Peyer's patch (tissue), 4 donors: ENCODE results near the gene C1GALT1C1.

ENCODE experiments used
- CTCF ChIP-seq, 6 experiments: fragments of 450-650 bp in 4 of 6; fragments of 200-600 bp in 2 of 6; sonication (generic) in 1 of 6; IDR thresholded peaks; one replicate each; pipeline ENCODE4 v1.5.1; 2017 to 2019; ENCODE audit warnings: antibody characterized with exemption in 6 of 6, mild to moderate bottlenecking in 3 of 6, moderate library complexity in 1 of 6
- POLR2A ChIP-seq, 2 donors: fragments of 450-650 bp; IDR thresholded peaks; one replicate each; pipeline ENCODE4 v1.5.1; 2017; ENCODE audit warnings: antibody characterized with exemption in 2 of 2, mild to moderate bottlenecking in 2 of 2, moderate library complexity in 2 of 2

DNA sequence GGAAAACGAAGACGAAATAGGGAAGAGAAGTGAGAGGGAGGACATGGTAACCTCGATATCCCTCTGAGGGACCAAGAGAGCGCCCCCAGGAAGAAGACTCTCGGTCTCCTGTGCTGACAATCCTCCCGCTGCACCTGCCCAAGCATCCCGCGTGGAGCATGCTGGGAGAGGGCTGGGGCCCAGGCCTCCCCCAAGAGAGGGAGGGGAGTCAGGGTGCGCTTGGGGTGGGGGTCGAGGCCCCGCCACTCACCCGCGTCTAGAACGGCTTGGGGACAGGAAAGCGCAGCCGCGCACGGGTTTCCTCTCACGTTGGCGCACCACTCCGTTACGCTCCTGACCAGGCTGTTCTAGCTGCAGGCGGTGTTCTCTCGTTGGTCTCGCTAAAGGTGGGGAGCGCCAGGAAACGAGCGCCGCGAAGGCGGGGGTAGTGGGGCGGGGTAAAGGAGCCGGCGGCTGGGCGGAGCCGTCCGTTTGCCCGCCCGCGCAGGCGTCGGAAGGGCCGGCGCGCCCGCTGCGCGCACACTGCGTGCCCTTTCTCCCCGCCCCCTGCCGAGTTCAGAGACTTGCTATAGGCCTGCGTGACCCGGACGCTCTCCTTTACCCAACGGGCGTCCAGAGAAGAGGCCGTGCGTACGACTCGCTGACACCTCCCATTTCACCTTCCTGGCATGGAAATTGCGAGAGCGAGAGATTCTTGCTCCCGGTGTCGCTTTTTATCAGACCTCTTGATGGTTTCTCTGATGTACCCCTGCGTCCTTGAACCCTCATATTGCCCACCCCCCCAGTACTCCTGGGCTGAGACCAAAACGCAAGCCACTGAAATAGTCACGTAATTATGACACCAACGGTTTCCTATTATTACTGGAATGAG, at the start of gene C1GALT1C1:
- TF ChIP-seq CTCF (IDR thresholded peaks at IDR 0.05) (no peak), POLR2A (IDR thresholded peaks at IDR 0.05) (peak; percentile 58 to 60)
